WTC11 (cell line): ENCODE measurements around the gene TMEM43. TPM values are rescaled to one million over a fixed set of nuclear protein-coding genes. Genes with fewer than 3 reads are reported as not detected.

Experiments used
- ATAC-seq: fragments of 200-7000 bp; cut with Tn5 transposase; 2 replicates; pipeline ENCODE4 v1.10.0; 2021; ENCODE audit warnings: mild to moderate bottlenecking, moderate library complexity
- CTCF ChIA-PET: fragments of 300-600 bp; sonication (Branson Sonifier 250); formaldehyde crosslinking; loops from one replicate; lab custom pipeline; 2021; ENCODE audit warnings: antibody characterized with exemption; lab: Charles Lee
- POLR2A ChIA-PET: fragments of 350-600 bp; sonication (Branson Sonifier 250); formaldehyde crosslinking; loops from one replicate; lab custom pipeline; 2021; ENCODE audit warnings: antibody characterized with exemption; lab: Charles Lee
- DNase-seq: peaks from one replicate; pipeline ENCODE4 v3.0.0; 2021; ENCODE audit warnings: low spot score
- H3K27ac Mint-ChIP-seq: 2 replicates; pipeline ENCODE4 v1.8.0; 2021; ENCODE audit warnings: mixed read lengths
- H3K27me3 Mint-ChIP-seq: 2 replicates; pipeline ENCODE4 v1.8.0; 2021; ENCODE audit warnings: low read depth, mild to moderate bottlenecking, moderate library complexity, mixed read lengths
- H3K36me3 Mint-ChIP-seq: 2 replicates; pipeline ENCODE4 v1.8.0; 2021; ENCODE audit warnings: mixed read lengths
- H3K4me1 Mint-ChIP-seq: 2 replicates; pipeline ENCODE4 v1.8.0; 2022; ENCODE audit warnings: mixed read lengths
- H3K4me3 Mint-ChIP-seq: 2 replicates; pipeline ENCODE4 v1.8.0; 2021; ENCODE audit warnings: mild to moderate bottlenecking, moderate library complexity, mixed read lengths
- H3K9me3 Mint-ChIP-seq: 2 replicates; pipeline ENCODE4 v1.8.0; 2021; ENCODE audit warnings: mixed read lengths
- CREM ChIP-seq: sonication (generic); formaldehyde crosslinking; IDR thresholded peaks from 2 replicates; pipeline ENCODE4 v1.8.1; 2022; ENCODE audit warnings: mild to moderate bottlenecking, missing genetic modification reagents, moderate library complexity
- EMX1 ChIP-seq: fragments of 250-450 bp; sonication (Bioruptor Pico); IDR thresholded peaks from 2 replicates; pipeline ENCODE4 v1.8.0; 2021; ENCODE audit warnings: mild to moderate bottlenecking
- ESRRA ChIP-seq: sonication (generic); formaldehyde crosslinking; IDR thresholded peaks from 2 replicates; pipeline ENCODE4 v1.8.1; 2022; ENCODE audit warnings: mild to moderate bottlenecking, missing genetic modification reagents, borderline replicate concordance
- JUN ChIP-seq: sonication (generic); formaldehyde crosslinking; IDR thresholded peaks from 2 replicates; pipeline ENCODE4 v1.8.0; 2023; ENCODE audit warnings: mild to moderate bottlenecking, missing genetic modification reagents
- NR1H2 ChIP-seq: sonication (generic); formaldehyde crosslinking; IDR thresholded peaks from 2 replicates; pipeline ENCODE4 v1.9.0; 2021; ENCODE audit warnings: mild to moderate bottlenecking, moderate library complexity, missing genetic modification reagents
- NR3C1 ChIP-seq: sonication (generic); formaldehyde crosslinking; conservative IDR thresholded peaks from 2 replicates; pipeline ENCODE4 v1.8.1; 2023; ENCODE audit warnings: low read depth, mild to moderate bottlenecking, missing genetic modification reagents
- SP1 ChIP-seq: sonication (generic); formaldehyde crosslinking; conservative IDR thresholded peaks from 2 replicates; pipeline ENCODE4 v1.8.1; 2022; ENCODE audit warnings: missing genetic modification reagents
- TCF7 ChIP-seq: sonication (generic); formaldehyde crosslinking; IDR thresholded peaks from 2 replicates; pipeline ENCODE4 v1.8.0; 2022; ENCODE audit warnings: mild to moderate bottlenecking, low read depth, missing genetic modification reagents, moderate library complexity
- TEAD4 ChIP-seq: sonication (generic); formaldehyde crosslinking; IDR thresholded peaks from 2 replicates; pipeline ENCODE4 v1.8.0; 2022; ENCODE audit warnings: mild to moderate bottlenecking, missing genetic modification reagents
- ZNF121 ChIP-seq: sonication (generic); formaldehyde crosslinking; IDR thresholded peaks from 2 replicates; pipeline ENCODE4 v1.8.0; 2023; ENCODE audit warnings: missing genetic modification reagents
- ZNF423 ChIP-seq: fragments of 250-450 bp; sonication (Bioruptor Pico); IDR thresholded peaks from 2 replicates; pipeline ENCODE4 v2.1.2; 2022; ENCODE audit warnings: mild to moderate bottlenecking, moderate library complexity
- ZNF671 ChIP-seq: fragments of 250-450 bp; sonication (Bioruptor Pico); IDR thresholded peaks from 2 replicates; pipeline ENCODE4 v1.8.0; 2021; ENCODE audit warnings: mild to moderate bottlenecking
- total RNA-seq: library from RNA; stranded (reverse); gene quantifications from 3 replicates; pipeline ENCODE4 v1.2.3, GENCODE V29; 2021
- TF ChIP-seq, protein P1 (sequence below): sonication (generic); formaldehyde crosslinking; IDR thresholded peaks from 2 replicates; pipeline ENCODE4 v1.8.1; 2022; ENCODE audit warnings: low read depth, mild to moderate bottlenecking, moderate library complexity, missing genetic modification reagents, borderline replicate concordance
- TF ChIP-seq, protein P2 (sequence below): sonication (generic); formaldehyde crosslinking; IDR thresholded peaks from 2 replicates; pipeline ENCODE4 v1.8.1; 2022; ENCODE audit warnings: mild to moderate bottlenecking, moderate library complexity, missing genetic modification reagents
- TF ChIP-seq, protein P3 (sequence below): fragments of 250-450 bp; sonication (Bioruptor Pico); IDR thresholded peaks from 2 replicates; pipeline ENCODE4 v1.9.0; 2021; ENCODE audit warnings: moderate library complexity, mild to moderate bottlenecking, inconsistent platforms, borderline replicate concordance
- TF ChIP-seq, protein P4 (sequence below): sonication (generic); formaldehyde crosslinking; IDR thresholded peaks from 2 replicates; pipeline ENCODE4 v1.8.1; 2023; ENCODE audit warnings: mild to moderate bottlenecking, moderate library complexity, missing genetic modification reagents
- TF ChIP-seq, protein P5 (sequence below): sonication (generic); formaldehyde crosslinking; IDR thresholded peaks from 2 replicates; pipeline ENCODE4 v1.8.1; 2023; ENCODE audit warnings: mild to moderate bottlenecking, missing genetic modification reagents, borderline replicate concordance
- TF ChIP-seq, protein P6 (sequence below): fragments of 250-450 bp; sonication (Bioruptor Pico); conservative IDR thresholded peaks from 2 replicates; pipeline ENCODE4 v1.9.0; 2021; ENCODE audit warnings: mild to moderate bottlenecking

Gene TMEM43
- total RNA-seq, 1 experiment from 2014 or later, result 27.7 TPM

DNA sequence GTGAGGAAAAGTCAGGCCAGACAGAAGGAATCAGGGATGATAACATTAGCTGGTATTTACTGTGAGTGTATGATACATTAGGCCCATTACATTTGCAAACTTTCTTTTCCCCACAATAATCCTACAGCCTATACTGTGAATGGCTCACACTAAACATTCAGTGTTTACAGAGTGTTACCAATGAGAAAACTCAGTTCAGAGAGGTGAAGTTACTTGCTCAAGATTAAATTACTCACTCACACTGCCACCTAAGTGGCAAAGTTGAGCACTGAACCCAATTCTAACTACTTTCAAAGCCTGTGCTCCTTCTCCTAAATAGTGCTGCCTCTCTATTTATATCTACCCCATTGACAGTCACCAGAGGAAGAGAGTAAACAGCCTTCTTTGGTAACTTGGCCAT, 45.0 kb downstream of the TMEM43 start:
- no peak for ATAC-seq
- no peaks in the 10 kb centered on the region for H3K9me3 Mint-ChIP-seq
- TF ChIP-seq, protein P1, sequence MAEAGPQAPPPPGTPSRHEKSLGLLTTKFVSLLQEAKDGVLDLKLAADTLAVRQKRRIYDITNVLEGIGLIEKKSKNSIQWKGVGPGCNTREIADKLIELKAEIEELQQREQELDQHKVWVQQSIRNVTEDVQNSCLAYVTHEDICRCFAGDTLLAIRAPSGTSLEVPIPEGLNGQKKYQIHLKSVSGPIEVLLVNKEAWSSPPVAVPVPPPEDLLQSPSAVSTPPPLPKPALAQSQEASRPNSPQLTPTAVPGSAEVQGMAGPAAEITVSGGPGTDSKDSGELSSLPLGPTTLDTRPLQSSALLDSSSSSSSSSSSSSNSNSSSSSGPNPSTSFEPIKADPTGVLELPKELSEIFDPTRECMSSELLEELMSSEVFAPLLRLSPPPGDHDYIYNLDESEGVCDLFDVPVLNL (CRISPR knock-in tag), result no peak
- TF ChIP-seq, all 79 proteins: peak for 0
- CTCF ChIA-PET, result no interaction called here
- H3K27ac Mint-ChIP-seq, result no peak overlapping the region
- H3K4me1 Mint-ChIP-seq, result no peaks in the 10 kb centered on the region
- no peak overlapping the region for H3K4me3 Mint-ChIP-seq
- peaks cover 67% of the 10 kb centered on the region for H3K36me3 Mint-ChIP-seq
- DNase-seq, result no peak
- no peaks in the 10 kb centered on the region for H3K27me3 Mint-ChIP-seq
- POLR2A ChIA-PET, result no interaction called here

DNA sequence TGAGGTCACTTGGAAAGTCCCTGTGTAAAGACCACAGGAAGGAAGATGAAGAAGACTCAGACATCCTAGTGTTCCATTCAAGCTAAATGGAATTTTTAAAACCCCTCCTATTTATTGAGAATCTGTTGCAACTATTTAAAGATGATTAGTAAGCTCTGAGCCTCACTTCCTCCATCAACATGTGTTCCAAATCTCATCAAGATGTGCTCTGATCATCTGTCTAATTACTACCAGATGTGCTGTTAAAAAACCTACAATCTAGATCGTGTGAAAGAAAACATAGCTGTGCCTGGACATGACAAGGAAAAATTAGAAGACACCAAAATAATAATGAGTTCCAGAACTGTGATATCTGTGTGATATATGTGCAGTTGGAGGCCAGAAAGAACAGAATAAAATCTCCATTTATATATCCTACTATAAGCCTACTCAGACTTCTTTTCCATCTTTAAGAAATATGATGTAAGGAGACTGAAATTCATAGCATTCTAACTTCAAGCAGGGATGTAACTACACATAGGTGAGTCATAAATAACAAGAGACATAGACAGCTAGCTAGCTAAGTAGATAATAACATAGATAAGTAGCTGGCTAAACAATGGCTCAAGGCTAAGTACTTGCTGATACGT, 45.8 kb downstream of the TMEM43 start:
- CTCF ChIA-PET, result no interaction called here
- DNase-seq, result no peak
- TF ChIP-seq NR3C1 (no peak), SP1 (CRISPR knock-in tag) (no peak), EMX1 (no peak), CREM (CRISPR knock-in tag) (no peak), ZNF671 (CRISPR knock-in tag) (no peak), TCF7 (CRISPR knock-in tag) (no peak), ZNF423 (CRISPR knock-in tag) (no peak), ESRRA (CRISPR knock-in tag) (no peak), JUN (CRISPR knock-in tag) (no peak), TEAD4 (CRISPR knock-in tag) (no peak), ZNF121 (CRISPR knock-in tag) (no peak), NR1H2 (CRISPR knock-in tag) (no peak)
- TF ChIP-seq, protein P2, sequence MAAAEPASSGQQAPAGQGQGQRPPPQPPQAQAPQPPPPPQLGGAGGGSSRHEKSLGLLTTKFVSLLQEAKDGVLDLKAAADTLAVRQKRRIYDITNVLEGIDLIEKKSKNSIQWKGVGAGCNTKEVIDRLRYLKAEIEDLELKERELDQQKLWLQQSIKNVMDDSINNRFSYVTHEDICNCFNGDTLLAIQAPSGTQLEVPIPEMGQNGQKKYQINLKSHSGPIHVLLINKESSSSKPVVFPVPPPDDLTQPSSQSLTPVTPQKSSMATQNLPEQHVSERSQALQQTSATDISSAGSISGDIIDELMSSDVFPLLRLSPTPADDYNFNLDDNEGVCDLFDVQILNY (CRISPR knock-in tag), result no peak
- TF ChIP-seq, protein P3, sequence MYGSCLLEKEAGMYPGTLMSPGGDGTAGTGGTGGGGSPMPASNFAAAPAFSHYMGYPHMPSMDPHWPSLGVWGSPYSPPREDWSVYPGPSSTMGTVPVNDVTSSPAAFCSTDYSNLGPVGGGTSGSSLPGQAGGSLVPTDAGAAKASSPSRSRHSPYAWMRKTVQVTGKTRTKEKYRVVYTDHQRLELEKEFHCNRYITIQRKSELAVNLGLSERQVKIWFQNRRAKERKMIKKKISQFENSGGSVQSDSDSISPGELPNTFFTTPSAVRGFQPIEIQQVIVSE, result no peak
- TF ChIP-seq, protein P4, sequence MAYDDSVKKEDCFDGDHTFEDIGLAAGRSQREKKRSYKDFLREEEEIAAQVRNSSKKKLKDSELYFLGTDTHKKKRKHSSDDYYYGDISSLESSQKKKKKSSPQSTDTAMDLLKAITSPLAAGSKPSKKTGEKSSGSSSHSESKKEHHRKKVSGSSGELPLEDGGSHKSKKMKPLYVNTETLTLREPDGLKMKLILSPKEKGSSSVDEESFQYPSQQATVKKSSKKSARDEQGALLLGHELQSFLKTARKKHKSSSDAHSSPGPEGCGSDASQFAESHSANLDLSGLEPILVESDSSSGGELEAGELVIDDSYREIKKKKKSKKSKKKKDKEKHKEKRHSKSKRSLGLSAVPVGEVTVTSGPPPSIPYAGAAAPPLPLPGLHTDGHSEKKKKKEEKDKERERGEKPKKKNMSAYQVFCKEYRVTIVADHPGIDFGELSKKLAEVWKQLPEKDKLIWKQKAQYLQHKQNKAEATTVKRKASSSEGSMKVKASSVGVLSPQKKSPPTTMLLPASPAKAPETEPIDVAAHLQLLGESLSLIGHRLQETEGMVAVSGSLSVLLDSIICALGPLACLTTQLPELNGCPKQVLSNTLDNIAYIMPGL (CRISPR knock-in tag), result no peak
- TF ChIP-seq, protein P5, sequence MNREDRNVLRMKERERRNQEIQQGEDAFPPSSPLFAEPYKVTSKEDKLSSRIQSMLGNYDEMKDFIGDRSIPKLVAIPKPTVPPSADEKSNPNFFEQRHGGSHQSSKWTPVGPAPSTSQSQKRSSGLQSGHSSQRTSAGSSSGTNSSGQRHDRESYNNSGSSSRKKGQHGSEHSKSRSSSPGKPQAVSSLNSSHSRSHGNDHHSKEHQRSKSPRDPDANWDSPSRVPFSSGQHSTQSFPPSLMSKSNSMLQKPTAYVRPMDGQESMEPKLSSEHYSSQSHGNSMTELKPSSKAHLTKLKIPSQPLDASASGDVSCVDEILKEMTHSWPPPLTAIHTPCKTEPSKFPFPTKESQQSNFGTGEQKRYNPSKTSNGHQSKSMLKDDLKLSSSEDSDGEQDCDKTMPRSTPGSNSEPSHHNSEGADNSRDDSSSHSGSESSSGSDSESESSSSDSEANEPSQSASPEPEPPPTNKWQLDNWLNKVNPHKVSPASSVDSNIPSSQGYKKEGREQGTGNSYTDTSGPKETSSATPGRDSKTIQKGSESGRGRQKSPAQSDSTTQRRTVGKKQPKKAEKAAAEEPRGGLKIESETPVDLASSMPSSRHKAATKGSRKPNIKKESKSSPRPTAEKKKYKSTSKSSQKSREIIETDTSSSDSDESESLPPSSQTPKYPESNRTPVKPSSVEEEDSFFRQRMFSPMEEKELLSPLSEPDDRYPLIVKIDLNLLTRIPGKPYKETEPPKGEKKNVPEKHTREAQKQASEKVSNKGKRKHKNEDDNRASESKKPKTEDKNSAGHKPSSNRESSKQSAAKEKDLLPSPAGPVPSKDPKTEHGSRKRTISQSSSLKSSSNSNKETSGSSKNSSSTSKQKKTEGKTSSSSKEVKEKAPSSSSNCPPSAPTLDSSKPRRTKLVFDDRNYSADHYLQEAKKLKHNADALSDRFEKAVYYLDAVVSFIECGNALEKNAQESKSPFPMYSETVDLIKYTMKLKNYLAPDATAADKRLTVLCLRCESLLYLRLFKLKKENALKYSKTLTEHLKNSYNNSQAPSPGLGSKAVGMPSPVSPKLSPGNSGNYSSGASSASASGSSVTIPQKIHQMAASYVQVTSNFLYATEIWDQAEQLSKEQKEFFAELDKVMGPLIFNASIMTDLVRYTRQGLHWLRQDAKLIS (CRISPR knock-in tag), result no peak
- TF ChIP-seq, protein P6, sequence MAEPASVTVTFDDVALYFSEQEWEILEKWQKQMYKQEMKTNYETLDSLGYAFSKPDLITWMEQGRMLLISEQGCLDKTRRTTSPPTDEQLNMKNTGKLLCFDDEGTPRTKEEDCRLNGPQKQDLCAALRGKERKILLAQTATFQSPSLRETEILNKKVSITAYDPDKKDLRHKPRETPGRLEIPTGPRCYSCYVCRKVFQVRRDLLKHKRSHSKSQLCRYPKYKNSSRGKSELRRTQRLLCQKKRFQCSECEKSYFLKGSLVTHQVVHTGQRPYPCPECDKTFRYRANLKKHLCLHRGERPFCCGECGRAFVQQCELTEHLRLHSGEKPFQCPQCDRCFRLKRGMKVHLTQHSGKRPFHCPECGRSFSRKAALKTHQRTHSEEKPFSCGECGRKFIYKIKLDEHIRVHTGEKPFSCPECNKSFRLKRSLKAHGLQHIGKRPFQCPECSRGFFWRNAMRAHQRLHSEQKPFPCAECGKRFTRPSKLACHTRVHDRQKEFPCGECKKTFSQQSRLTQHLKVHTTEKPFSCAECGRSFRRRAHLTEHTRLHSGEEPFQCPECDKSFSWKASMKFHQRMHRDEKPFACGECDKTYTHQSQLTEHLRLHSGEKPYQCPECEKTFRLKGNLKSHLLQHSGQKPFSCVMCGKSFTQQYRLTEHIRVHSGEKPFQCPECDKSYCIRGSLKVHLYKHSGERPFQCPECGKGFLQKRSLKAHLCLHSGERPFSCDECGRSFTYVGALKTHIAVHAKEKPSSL (CRISPR knock-in tag), result no peak
- TF ChIP-seq, all 79 proteins: peak for 0
- Mint-ChIP-seq H3K27ac (no peak overlapping the region), H3K36me3 (peaks cover 59% of the 10 kb centered on the region), H3K9me3 (no peaks in the 10 kb centered on the region), H3K27me3 (no peaks in the 10 kb centered on the region), H3K4me3 (no peak overlapping the region), H3K4me1 (0 out of 2 replicates have a peak, but pooled peaks cover 3% of the 10 kb centered on the region)
- POLR2A ChIA-PET, result no interaction called here
- ATAC-seq, result no peak
